Ovary (tissue), 9 donors: Measurements from ENCODE around the gene MIXL1. TPM values are rescaled to one million over a fixed set of nuclear protein-coding genes. Genes with fewer than 3 reads are reported as not detected.

Source experiments
- DNase-seq, 5 donors: peaks; one replicate each; pipeline ENCODE4 v3.0.0-alpha.2; 2019 to 2020
- H3K27ac ChIP-seq, 2 donors: fragments of 200-600 bp; one replicate each; pipeline versions ENCODE4 v1.5.1 to v1.8.0; 2019 to 2022
- H3K27me3 ChIP-seq: fragments of 200-600 bp; one replicate; pipeline ENCODE4 v1.8.0; 2022
- H3K36me3 ChIP-seq: fragments of 200-600 bp; sonication (generic); one replicate; pipeline ENCODE4 v1.5.1; 2019
- H3K4me1 ChIP-seq: one replicate; pipeline ENCODE4 v1.8.1; 2013; ENCODE audit warnings: mild to moderate bottlenecking, moderate library complexity; ENCODE audit not compliant: insufficient read depth
- H3K4me3 ChIP-seq: fragments of 200-600 bp; sonication (generic); one replicate; pipeline ENCODE4 v1.5.1; 2017
- H3K9me3 ChIP-seq, 2 donors: fragments of 200-600 bp in 1 of 2; sonication (generic) in 1 of 2; one replicate each; pipeline versions ENCODE4 v1.5.1 to v1.8.1; 2013 to 2019; ENCODE audit warnings: mild to moderate bottlenecking in 1 of 2, moderate library complexity in 1 of 2
- EP300 ChIP-seq: sonication (generic); formaldehyde crosslinking; IDR thresholded peaks from one replicate; pipeline ENCODE4 v1.6.1; 2017; ENCODE audit warnings: antibody characterized with exemption
- POLR2A ChIP-seq: fragments of 450-650 bp; IDR thresholded peaks from one replicate; pipeline ENCODE4 v1.6.1; 2017; ENCODE audit warnings: antibody characterized with exemption, mild to moderate bottlenecking, moderate library complexity
- WGBS, 3 donors: extraction: QIAGEN DNeasy Blood & Tissue Kit in 1 of 3; methylation state at CpG; one replicate each; pipeline versions ENCODE4 v1.1.5 to v1.1.7; 2013 to 2017; 5-methylcytosine and 5-hydroxymethylcytosine counted together
- intact Hi-C, 4 donors: fragments of 100-400 bp; cut with DNase I; formaldehyde crosslinking; loops; one replicate each; pipeline versions ENCODE4 v1.11.0 to v1.15.1; 2022 to 2023
- polyA plus RNA-seq, 2 donors: library from polyadenylated mRNA; stranded (reverse); fragments of 200-250 nt in 1 of 2; fragments of 350-450 nt in 1 of 2; fragmentation: Illumina TruSeq in 1 of 2; extraction: RNeasy Lipid Tissue Mini Kit (QIAGEN cat#74804) in 1 of 2; gene quantifications; one replicate each; pipeline ENCODE4 v1.2.3, GENCODE V29; 2013 to 2014
- total RNA-seq, 7 donors: library from RNA; depleted of rRNA in 2 of 7; stranded (reverse); fragments of >200 nt in 2 of 7; fragmentation: NEBNext Ultra II Directional in 3 of 7; extraction: Animal tissue kit (Norgen Biotek cat#: 25700) in 3 of 7; gene quantifications; one replicate each; pipeline versions ENCODE4 v1.1.0 to v1.2.4, GENCODE V29; 2016 to 2023
- TF ChIP-seq, protein P1 (sequence below), 3 donors: fragments of 450-650 bp in 2 of 3; fragments of 200-600 bp in 1 of 3; IDR thresholded peaks; one replicate each; pipeline versions ENCODE4 v1.5.1 to v1.8.0; 2016 to 2022; ENCODE audit warnings: antibody characterized with exemption in 3 of 3, mild to moderate bottlenecking in 1 of 3
- donor health status: DM: no; HTN: no; CAD: no; lungs with moderate emphysema.
- donor health status: DM: no; HTN: no; CAD: no.
- donor health status: Bipolar disorder and iron deficiency.
- donor health status: DM: yes; HTN: yes; CAD: no.
- donor health status: DM: no; HTN: no; CAD: no.
- donor health status: DM: yes; HTN: yes; CAD: no.

MIXL1 gene
- total and polyA plus RNA-seq, 9 donors, result 0.15 to 0.78 (median 0.34) TPM; not detected in 2

GRCh38 chr1:226217273-226217672 lies 6.2 kb upstream of the MIXL1 start:
- H3K27me3 ChIP-seq, result no peaks in the 10 kb centered on the region
- H3K4me1 ChIP-seq, result no peaks in the 10 kb centered on the region
- TF ChIP-seq, protein P1, sequence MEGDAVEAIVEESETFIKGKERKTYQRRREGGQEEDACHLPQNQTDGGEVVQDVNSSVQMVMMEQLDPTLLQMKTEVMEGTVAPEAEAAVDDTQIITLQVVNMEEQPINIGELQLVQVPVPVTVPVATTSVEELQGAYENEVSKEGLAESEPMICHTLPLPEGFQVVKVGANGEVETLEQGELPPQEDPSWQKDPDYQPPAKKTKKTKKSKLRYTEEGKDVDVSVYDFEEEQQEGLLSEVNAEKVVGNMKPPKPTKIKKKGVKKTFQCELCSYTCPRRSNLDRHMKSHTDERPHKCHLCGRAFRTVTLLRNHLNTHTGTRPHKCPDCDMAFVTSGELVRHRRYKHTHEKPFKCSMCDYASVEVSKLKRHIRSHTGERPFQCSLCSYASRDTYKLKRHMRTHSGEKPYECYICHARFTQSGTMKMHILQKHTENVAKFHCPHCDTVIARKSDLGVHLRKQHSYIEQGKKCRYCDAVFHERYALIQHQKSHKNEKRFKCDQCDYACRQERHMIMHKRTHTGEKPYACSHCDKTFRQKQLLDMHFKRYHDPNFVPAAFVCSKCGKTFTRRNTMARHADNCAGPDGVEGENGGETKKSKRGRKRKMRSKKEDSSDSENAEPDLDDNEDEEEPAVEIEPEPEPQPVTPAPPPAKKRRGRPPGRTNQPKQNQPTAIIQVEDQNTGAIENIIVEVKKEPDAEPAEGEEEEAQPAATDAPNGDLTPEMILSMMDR (IDR thresholded peaks at IDR 0.05), result no peak
- TF ChIP-seq EP300 (no peak), POLR2A (no peak)
- no peaks in the 10 kb centered on the region for H3K9me3 ChIP-seq
- H3K36me3 ChIP-seq, result no peaks in the 10 kb centered on the region
- intact Hi-C loops, result no loop called here
- no peak overlapping the region for H3K27ac ChIP-seq
- 69 to 82% (median 80%) methylated on average over 10 of the region's 10 CpGs for WGBS, 3 donors
- DNase-seq, result no peak
- H3K4me3 ChIP-seq, result no peak overlapping the region

DNA sequence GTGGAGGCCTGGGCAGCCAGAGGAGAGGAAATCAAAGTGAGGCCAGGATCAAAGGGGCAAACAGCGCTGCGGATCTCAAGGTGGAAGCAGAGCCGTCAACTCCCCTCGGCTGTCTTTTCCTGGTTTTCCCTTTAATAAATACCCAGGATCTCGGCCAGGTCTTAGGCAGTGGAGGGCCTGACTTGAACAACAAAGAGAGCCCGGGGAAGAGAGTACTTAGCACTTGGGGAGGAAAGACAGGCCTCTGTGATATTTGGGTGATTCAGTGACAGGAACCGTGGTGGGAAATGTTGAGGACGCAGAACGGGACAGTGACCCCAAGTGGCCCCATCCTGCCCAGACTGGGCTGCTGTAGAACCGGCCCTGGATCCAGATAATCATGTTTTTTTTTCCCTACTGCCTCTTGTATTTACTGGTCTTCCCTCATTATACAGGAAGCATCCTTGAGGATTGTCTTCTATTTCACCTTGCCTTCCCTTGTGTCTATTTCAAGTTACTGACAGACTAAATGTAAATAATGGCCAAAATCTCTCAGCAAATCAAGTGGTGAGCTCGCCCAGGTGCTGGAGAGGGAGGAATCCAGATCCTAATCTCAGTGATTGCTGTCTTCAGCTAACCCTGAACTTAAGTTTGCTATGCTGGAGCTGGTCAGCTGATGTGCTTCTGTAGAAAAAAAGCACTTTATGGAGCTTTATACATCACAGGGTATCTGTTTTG lies 2.8 kb upstream of the MIXL1 start:
- H3K27ac ChIP-seq, result peak overlapping the region in 1 of 2 donors; percentile 9
- no peak for DNase-seq
- WGBS, 3 donors, result 58 to 70% (median 58%) methylated on average over 11 of the region's 11 CpGs
- no peaks in the 10 kb centered on the region for H3K27me3 ChIP-seq
- H3K9me3 ChIP-seq, result no peaks in the 10 kb centered on the region
- no peak overlapping the region for H3K4me3 ChIP-seq
- intact Hi-C loops, result no loop called here
- TF ChIP-seq POLR2A (no peak), EP300 (no peak)
- TF ChIP-seq, protein P1 (IDR thresholded peaks at IDR 0.05), result no peak
- H3K4me1 ChIP-seq, result peaks cover 1% of the 10 kb centered on the region
- no peaks in the 10 kb centered on the region for H3K36me3 ChIP-seq

DNA sequence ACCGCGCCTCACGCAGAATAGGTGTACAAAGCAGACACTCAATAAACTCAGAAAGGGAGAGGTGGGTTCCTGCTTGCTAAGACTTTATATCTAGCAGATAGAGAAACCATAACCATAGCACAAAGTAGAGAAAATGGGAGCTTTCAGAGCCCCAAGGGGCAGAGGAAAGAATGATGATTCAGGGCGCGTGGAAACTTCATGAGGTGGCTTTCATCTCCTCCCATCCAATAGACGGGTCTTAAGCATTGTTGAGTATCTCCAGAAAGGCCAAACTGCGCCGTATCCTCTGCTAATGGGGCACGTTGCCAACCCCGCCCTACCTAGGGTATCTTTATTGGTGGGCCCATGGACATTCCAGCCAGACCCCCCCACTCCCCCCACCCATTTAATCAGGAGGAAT lies 778 bp upstream of the MIXL1 start:
- Histone ChIP-seq H3K4me3 (no peak overlapping the region), H3K9me3 (no peaks in the 10 kb centered on the region), H3K27me3 (no peaks in the 10 kb centered on the region), H3K4me1 (peaks cover 1% of the 10 kb centered on the region), H3K36me3 (no peaks in the 10 kb centered on the region), H3K27ac (no peak overlapping the region)
- 91 to 93% (median 92%) methylated on average over 10 of the region's 10 CpGs for WGBS, 3 donors
- intact Hi-C loops, result no loop called here
- DNase-seq, result no peak
- TF ChIP-seq, protein P1 (IDR thresholded peaks at IDR 0.05), result no peak
- TF ChIP-seq EP300, result no peak
- TF ChIP-seq POLR2A, result no peak

DNA sequence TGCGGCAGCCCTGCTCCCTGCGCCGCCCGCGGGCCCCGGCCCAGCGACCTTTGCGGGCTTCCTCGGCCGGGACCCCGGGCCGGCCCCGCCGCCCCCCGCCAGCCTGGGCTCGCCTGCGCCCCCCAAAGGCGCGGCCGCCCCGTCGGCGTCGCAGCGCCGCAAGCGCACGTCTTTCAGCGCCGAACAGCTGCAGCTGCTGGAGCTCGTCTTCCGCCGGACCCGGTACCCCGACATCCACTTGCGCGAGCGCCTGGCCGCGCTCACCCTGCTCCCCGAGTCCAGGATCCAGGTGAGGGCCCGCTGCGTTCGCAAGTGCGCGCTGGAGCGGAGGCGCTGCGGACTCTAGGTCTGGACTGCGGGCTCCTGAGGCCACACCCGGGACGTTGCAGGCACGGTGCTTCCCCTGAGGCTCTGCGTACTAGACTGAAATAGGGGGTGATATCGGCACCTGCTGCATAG lies 351 bp downstream of the MIXL1 start:
- no peaks in the 10 kb centered on the region for H3K9me3 ChIP-seq
- TF ChIP-seq, protein P1 (IDR thresholded peaks at IDR 0.05), result no peak
- TF ChIP-seq EP300 (no peak), POLR2A (no peak)
- intact Hi-C loops, result no loop called here
- peaks cover 1% of the 10 kb centered on the region for H3K4me1 ChIP-seq
- no peaks in the 10 kb centered on the region for H3K36me3 ChIP-seq
- no peaks in the 10 kb centered on the region for H3K27me3 ChIP-seq
- H3K4me3 ChIP-seq, result peak overlapping the region; percentile 20
- peak in 2 of 5 donors; percentile 31 to 41 for DNase-seq
- 1 to 5% (median 1%) methylated on average over 11 to 55 of the region's 55 CpGs for WGBS, 3 donors
- H3K27ac ChIP-seq, result no peak overlapping the region
